IMR-90 (cell line): ENCODE data around the gene BCL2L11. TPM values are rescaled to one million over a fixed set of nuclear protein-coding genes. Genes with fewer than 3 reads are reported as not detected.

Source experiments
- ATAC-seq: fragments of 200-7000 bp; cut with Tn5 transposase; 2 replicates; pipeline ENCODE4 v1.9.1; 2020; ENCODE audit warnings: low read depth, mild to moderate bottlenecking, moderate library complexity
- BruUV-seq: library from RNA; stranded (reverse); fragments of 400-500 nt; replicated peaks from 2 replicates; lab custom pipeline; 2021; lab: Mats Ljungman, UMichigan
- CTCF ChIA-PET: fragments of 300-600 bp; formaldehyde crosslinking; extraction: SDS; loops from one replicate; lab custom pipeline; 2021; ENCODE audit warnings: antibody characterized with exemption; lab: Yijun Ruan, JAX
- POLR2A ChIA-PET: fragments of 300-600 bp; sonication (Branson Sonifier 250); formaldehyde crosslinking; loops from one replicate; lab custom pipeline; 2022; ENCODE audit warnings: antibody characterized with exemption; ENCODE audit not compliant: unreplicated experiment; lab: Charles Lee
- DNase-seq: peaks from one replicate; pipeline ENCODE4 v3.0.0; 2013
- H2AFZ ChIP-seq: replicated peaks from 2 replicates; pipeline ENCODE3; 2013; ENCODE audit warnings: low read length, mild to moderate bottlenecking; ENCODE audit not compliant: poor library complexity
- H2AK5ac ChIP-seq: 2 replicates; pipeline ENCODE4 v1.6.1; 2013; ENCODE audit warnings: low read depth, low read length, inconsistent platforms
- H2AK9ac ChIP-seq: replicated peaks from 2 replicates; pipeline ENCODE3; 2013; ENCODE audit warnings: mild to moderate bottlenecking, low read depth, low read length, moderate library complexity; ENCODE audit not compliant: poor library complexity
- H2BK120ac ChIP-seq: 2 replicates; pipeline ENCODE4 v1.6.1; 2013; ENCODE audit warnings: low read depth, low read length, inconsistent platforms
- H2BK15ac ChIP-seq: 3 replicates; pipeline ENCODE4 v1.6.1; 2013; ENCODE audit warnings: low read depth, low read length, inconsistent platforms
- H2BK20ac ChIP-seq: 2 replicates; pipeline ENCODE4 v1.6.1; 2013; ENCODE audit warnings: low read depth, mild to moderate bottlenecking, inconsistent platforms, low read length, moderate library complexity
- H2BK5ac ChIP-seq: 2 replicates; pipeline ENCODE4 v1.6.1; 2013; ENCODE audit warnings: mild to moderate bottlenecking, low read depth, low read length, inconsistent platforms; ENCODE audit not compliant: poor library complexity, severe bottlenecking
- H3K14ac ChIP-seq: replicated peaks from 2 replicates; pipeline ENCODE4 v1.6.1; 2013; ENCODE audit warnings: low read depth, low read length, inconsistent platforms
- H3K18ac ChIP-seq: 2 replicates; pipeline ENCODE4 v1.6.1; 2013; ENCODE audit warnings: low read depth, low read length, control low read depth
- H3K23ac ChIP-seq: 2 replicates; pipeline ENCODE4 v1.6.1; 2013; ENCODE audit warnings: low read depth, low read length, inconsistent platforms
- H3K27ac ChIP-seq: 2 replicates; pipeline ENCODE4 v1.5.1; 2013; ENCODE audit warnings: mild to moderate bottlenecking, control low read depth, low read length; ENCODE audit not compliant: insufficient read depth
- H3K27me3 ChIP-seq: 2 replicates; pipeline ENCODE4 v1.6.1; 2013; ENCODE audit warnings: low read length; ENCODE audit not compliant: control insufficient read depth, insufficient read depth
- H3K36me3 ChIP-seq: 2 replicates; pipeline ENCODE4 v1.6.1; 2013; ENCODE audit warnings: low read length, mixed read lengths; ENCODE audit not compliant: control insufficient read depth, insufficient read depth
- H3K4ac ChIP-seq: 2 replicates; pipeline ENCODE4 v1.6.1; 2013; ENCODE audit warnings: low read depth, low read length, inconsistent platforms
- H3K4me1 ChIP-seq: 2 replicates; pipeline ENCODE4 v1.6.1; 2013; ENCODE audit warnings: low read length, mixed read lengths; ENCODE audit not compliant: control insufficient read depth, insufficient read depth
- H3K4me2 ChIP-seq: 2 replicates; pipeline ENCODE4 v1.6.1; 2013; ENCODE audit warnings: low read depth, mild to moderate bottlenecking, control low read depth, low read length, moderate library complexity
- H3K4me3 ChIP-seq: 2 replicates; pipeline ENCODE4 v1.5.1; 2013; ENCODE audit warnings: low read depth, mild to moderate bottlenecking, control low read depth, low read length, moderate library complexity; ENCODE audit not compliant: insufficient read depth
- H3K56ac ChIP-seq: 2 replicates; pipeline ENCODE4 v1.6.1; 2013; ENCODE audit warnings: low read length, inconsistent platforms; ENCODE audit not compliant: insufficient read depth; ENCODE audit errors: extremely low read depth
- H3K79me1 ChIP-seq, 2 experiments: 2 replicates each; pipeline ENCODE4 v1.6.1; 2013; ENCODE audit warnings: low read length in 2 of 2, inconsistent platforms in 1 of 2, low read depth in 1 of 2
- H3K9ac ChIP-seq: 2 replicates; pipeline ENCODE4 v1.6.1; 2013; ENCODE audit warnings: low read depth, low read length, control low read depth
- H3K9me1 ChIP-seq: 2 replicates; pipeline ENCODE4 v1.6.1; 2013; ENCODE audit warnings: low read length, inconsistent platforms; ENCODE audit not compliant: insufficient read depth
- H3K9me3 ChIP-seq: 2 replicates; pipeline ENCODE4 v1.6.1; 2013; ENCODE audit warnings: low read length; ENCODE audit not compliant: control insufficient read depth, insufficient read depth
- H4K20me1 ChIP-seq: 2 replicates; pipeline ENCODE4 v1.6.1; 2013; ENCODE audit warnings: low read length, inconsistent platforms; ENCODE audit not compliant: insufficient read depth
- H4K5ac ChIP-seq: 2 replicates; pipeline ENCODE4 v1.6.1; 2013; ENCODE audit warnings: mild to moderate bottlenecking, low read depth, low read length, control low read depth
- H4K8ac ChIP-seq, 2 experiments: 2 replicates each; pipeline ENCODE4 v1.6.1; 2013; ENCODE audit warnings: low read depth in 2 of 2, low read length in 2 of 2, control low read depth in 1 of 2, inconsistent platforms in 1 of 2
- H4K91ac ChIP-seq: 2 replicates; pipeline ENCODE4 v1.6.1; 2013; ENCODE audit warnings: low read depth, low read length, inconsistent platforms; ENCODE audit not compliant: insufficient read depth
- BHLHE40 ChIP-seq: fragments of 150-350 bp; IDR thresholded peaks from 2 replicates; pipeline ENCODE4 v1.6.1; 2016; ENCODE audit warnings: mild to moderate bottlenecking, low read depth, low read length
- CEBPB ChIP-seq: IDR thresholded peaks from 2 replicates; pipeline ENCODE4 v1.6.1; 2012; ENCODE audit warnings: low read depth, low read length, improper control_type of control experiment
- CTCF ChIP-seq: conservative IDR thresholded peaks from 2 replicates; pipeline ENCODE4 v1.5.1; 2012; ENCODE audit warnings: mild to moderate bottlenecking, low read depth, low read length, improper control_type of control experiment
- FOS ChIP-seq: fragments of 150-350 bp; IDR thresholded peaks from 2 replicates; pipeline ENCODE4 v1.6.1; 2016; ENCODE audit warnings: low read depth, low read length
- MAFK ChIP-seq: IDR thresholded peaks from 2 replicates; pipeline ENCODE4 v1.6.1; 2012; ENCODE audit warnings: low read depth, low read length, improper control_type of control experiment
- MAZ ChIP-seq: IDR thresholded peaks from 2 replicates; pipeline ENCODE4 v1.6.1; 2012; ENCODE audit warnings: low read depth, mild to moderate bottlenecking, low read length, improper control_type of control experiment, moderate library complexity, borderline replicate concordance
- MXI1 ChIP-seq: IDR thresholded peaks from 2 replicates; pipeline ENCODE4 v1.6.1; 2012; ENCODE audit warnings: low read depth, mild to moderate bottlenecking, low read length, moderate library complexity, borderline replicate concordance
- NFE2L2 ChIP-seq: fragments of 150-350 bp; IDR thresholded peaks from 2 replicates; pipeline ENCODE4 v1.6.1; 2016; ENCODE audit warnings: low read depth, mild to moderate bottlenecking, low read length
- POLR2A ChIP-seq: IDR thresholded peaks from 2 replicates; pipeline ENCODE4 v1.6.1; 2012; ENCODE audit warnings: mild to moderate bottlenecking, low read depth, low read length
- RCOR1 ChIP-seq: IDR thresholded peaks from 2 replicates; pipeline ENCODE4 v1.6.1; 2012; ENCODE audit warnings: mild to moderate bottlenecking, low read length, improper control_type of control experiment; ENCODE audit not compliant: insufficient replicate concordance
- RFX5 ChIP-seq: IDR thresholded peaks from 2 replicates; pipeline ENCODE4 v1.8.0; 2012; ENCODE audit warnings: low read depth, mild to moderate bottlenecking, low read length, moderate library complexity
- SMC3 ChIP-seq: fragments of 150-350 bp; IDR thresholded peaks from 2 replicates; pipeline ENCODE4 v1.6.1; 2016; ENCODE audit warnings: low read depth, mild to moderate bottlenecking, antibody characterized with exemption, low read length, moderate library complexity
- WGBS, 2 experiments: methylation state at CpG; one replicate each; pipeline versions ENCODE4 v1.1.5 to v1.1.7; 2013; ENCODE audit warnings: missing lambda C conversion rate in 2 of 2; ENCODE audit not compliant: insufficient read length in 1 of 2; ENCODE audit errors: extremely low coverage in 2 of 2; 5-methylcytosine and 5-hydroxymethylcytosine counted together
- dilution Hi-C: fragments of 300-500 bp; cut with HindIII; formaldehyde crosslinking; loops from one replicate; pipeline ENCODE4 v1.14.3; 2018; ENCODE audit warnings: low sequenced_read_pairs; ENCODE audit not compliant: unreplicated experiment
- in situ Hi-C: fragments of 300-500 bp; cut with MboI; formaldehyde crosslinking; loops from 3 replicates; pipeline ENCODE4 v1.14.3; 2019; ENCODE audit warnings: low sequenced_read_pairs, inconsistent platforms, mixed read lengths
- intact Hi-C: fragments of 100-400 bp; cut with micrococcal nuclease; formaldehyde crosslinking; loops from 2 replicates; pipeline ENCODE4 v1.10.0; 2022
- polyA plus RNA-seq, 3 experiments: library from polyadenylated mRNA; depleted of rRNA; stranded (reverse); fragments of >200 nt; gene quantifications; 2 replicates each; pipeline ENCODE4 v1.2.3, GENCODE V29; 2012; ENCODE audit warnings: low replicate concordance in 1 of 3
- total RNA-seq: library from RNA; depleted of rRNA; stranded (reverse); fragments of >200 nt; gene quantifications from 2 replicates; pipeline ENCODE4 v1.2.3, GENCODE V29; 2012
- TF ChIP-seq, protein P1 (sequence below): fragments of 150-350 bp; IDR thresholded peaks from 2 replicates; pipeline ENCODE4 v1.6.1; 2016; ENCODE audit warnings: low read depth, mild to moderate bottlenecking, low read length, moderate library complexity, borderline replicate concordance

The BCL2L11 gene
- total and polyA plus RNA-seq, 2 of the 4 experiments (the other 2 are of a cell fraction) = 1.1 to 1.7 TPM

DNA sequence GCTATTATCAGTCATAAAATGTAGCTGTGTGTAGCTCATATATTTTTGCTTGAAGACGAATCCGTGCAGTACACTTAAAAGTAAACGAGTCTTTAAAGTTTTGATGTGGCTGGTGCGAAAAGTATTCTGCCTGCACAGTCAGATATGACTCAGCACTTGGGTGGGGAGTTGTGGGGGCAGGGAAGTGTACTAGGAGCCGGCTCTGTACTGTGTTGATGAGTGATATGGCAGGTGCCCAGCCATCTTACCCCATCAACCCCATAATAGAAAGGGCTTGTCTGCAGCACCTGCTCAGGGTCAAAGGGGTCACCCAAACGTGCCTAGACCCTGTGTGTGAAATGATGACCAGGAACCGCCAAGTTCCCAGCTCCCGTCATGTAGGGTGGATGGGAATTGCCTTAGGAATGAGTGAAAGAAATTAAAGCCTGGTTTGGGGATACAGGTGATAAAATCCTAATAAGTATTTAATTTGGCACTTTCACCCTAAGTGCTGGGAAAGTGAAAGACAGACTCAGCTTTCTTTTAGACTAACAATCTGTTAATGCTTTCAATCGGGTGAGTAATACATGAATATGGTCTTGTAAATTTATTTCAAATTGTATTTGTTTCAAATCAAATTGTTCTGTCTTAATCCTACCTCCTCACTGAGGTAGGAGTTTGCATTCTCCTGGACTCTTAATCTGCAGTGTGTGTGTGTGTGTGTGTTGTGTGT is 48.0 kb downstream of the BCL2L11 start:
- DNase-seq = peak; percentile 89
- intact Hi-C loops = no loop called here
- POLR2A ChIA-PET = interaction anchor here (0.6 kb wide), 1 partner anchor 50 kb away, joined by 3 read pairs; no protein-coding TSS in a partner anchor

More for the DNA sequence above, 48.0 kb downstream of the BCL2L11 start:
- Histone ChIP-seq H2BK120ac (peak overlapping the region; percentile 13; the same call in 1 of the 2 replicates), H3K23ac (no peak overlapping the region; the same call in 1 of the 2 replicates), H2AFZ (no peak overlapping the region), H2AK9ac (no peak overlapping the region), H2BK15ac (no peak overlapping the region; the same call in 2 of the 3 replicates), H4K8ac (no peak overlapping the region), H3K4me1 (peaks cover 7% of the 10 kb centered on the region), H3K9me3 (no peaks in the 10 kb centered on the region), H3K79me1 (no peaks in the 10 kb centered on the region; a peak in 1 of 4 replicates), H3K56ac (no peak overlapping the region), H3K36me3 (peaks cover 13% of the 10 kb centered on the region; the same call in 1 of the 2 replicates), H3K27ac (no peak overlapping the region), H2AK5ac (peak overlapping the region; percentile 25; the same call in 1 of the 2 replicates), H3K14ac (no peak overlapping the region), H3K4ac (0 out of 2 replicates have a peak overlapping the region, but pooled peaks have one; percentile 35), H3K18ac (no peak overlapping the region), H3K9me1 (peaks cover 7% of the 10 kb centered on the region), H3K4me2 (no peak overlapping the region), H3K9ac (no peak overlapping the region), H2BK20ac (no peak overlapping the region), H3K4me3 (no peak overlapping the region), H4K20me1 (peaks cover 6% of the 10 kb centered on the region), H2BK5ac (no peak overlapping the region), H3K27me3 (peaks cover 23% of the 10 kb centered on the region), H4K91ac (no peak overlapping the region), H4K5ac (no peak overlapping the region)
- dilution Hi-C loops (no loop called here), in situ Hi-C loops (no loop called here)
- TF ChIP-seq CEBPB (peak; percentile 18; the same call in 1 of the 2 replicates), NFE2L2 (peak; percentile 93), RFX5 (no peak), MXI1 (no peak), CTCF (no peak), SMC3 (no peak), RCOR1 (peak; percentile 99), BHLHE40 (peak; percentile 68), FOS (peak; percentile 81; the same call in 1 of the 2 replicates), MAZ (peak; percentile 67; the same call in 1 of the 2 replicates), POLR2A (no peak), MAFK (peak; percentile 73)
- TF ChIP-seq, protein P1, sequence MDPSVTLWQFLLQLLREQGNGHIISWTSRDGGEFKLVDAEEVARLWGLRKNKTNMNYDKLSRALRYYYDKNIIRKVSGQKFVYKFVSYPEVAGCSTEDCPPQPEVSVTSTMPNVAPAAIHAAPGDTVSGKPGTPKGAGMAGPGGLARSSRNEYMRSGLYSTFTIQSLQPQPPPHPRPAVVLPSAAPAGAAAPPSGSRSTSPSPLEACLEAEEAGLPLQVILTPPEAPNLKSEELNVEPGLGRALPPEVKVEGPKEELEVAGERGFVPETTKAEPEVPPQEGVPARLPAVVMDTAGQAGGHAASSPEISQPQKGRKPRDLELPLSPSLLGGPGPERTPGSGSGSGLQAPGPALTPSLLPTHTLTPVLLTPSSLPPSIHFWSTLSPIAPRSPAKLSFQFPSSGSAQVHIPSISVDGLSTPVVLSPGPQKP = no peak
- CTCF ChIA-PET = interaction anchor here (0.6 kb wide), 1 partner anchor 986 kb away, joined by 5 read pairs; no protein-coding TSS in a partner anchor
- WGBS, 2 experiments = 0% methylated on average over 2 of the region's 9 CpGs; no CpG with 5 or more reads in 1 of the 2 experiments
- BruUV-seq = no TSS peak
- ATAC-seq = peak; percentile 99
